Forelimb muscle (tissue), 1 donor: ENCODE data around the gene LRRC37B. TPM values are rescaled to one million over a fixed set of nuclear protein-coding genes. Genes with fewer than 3 reads are reported as not detected.
"Not testable (repeated sequence)": the region's sequence is repeated elsewhere in the genome, so short reads cannot be mapped to it uniquely, and the experiment has no call there.

Experiments used
- DNase-seq: peaks from one replicate; pipeline ENCODE4 v3.0.0-alpha.2; 2013; ENCODE audit warnings: low read depth
- polyA plus RNA-seq: library from polyadenylated mRNA; unstranded; fragments of 120-200 nt; gene quantifications from one replicate; pipeline ENCODE4 v1.2.1, GENCODE V29; 2013; ENCODE audit not compliant: insufficient read length

Gene LRRC37B
- polyA plus RNA-seq, 1 donor = 12.7 TPM

DNA sequence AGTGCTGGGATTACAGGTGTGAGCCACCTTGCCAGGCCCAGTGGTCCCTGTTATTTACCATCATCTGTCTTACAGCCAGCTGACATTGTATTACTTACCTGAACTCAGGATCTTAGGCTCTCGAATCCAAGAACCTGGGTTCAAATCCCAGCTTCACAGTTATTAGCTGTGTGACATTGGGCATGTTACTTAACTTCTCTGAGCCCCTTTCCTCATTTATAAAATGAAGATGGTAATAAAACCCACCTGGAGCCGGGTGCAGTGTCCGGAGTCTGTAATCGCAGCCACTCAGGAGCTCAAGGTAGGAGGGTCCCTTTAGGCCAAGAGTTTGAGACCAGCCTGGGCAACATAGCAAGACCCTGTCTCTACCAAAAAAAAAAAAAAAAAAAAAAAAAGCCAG, 79.7 kb downstream of the LRRC37B start:
- not testable (repeated sequence) for DNase-seq

DNA sequence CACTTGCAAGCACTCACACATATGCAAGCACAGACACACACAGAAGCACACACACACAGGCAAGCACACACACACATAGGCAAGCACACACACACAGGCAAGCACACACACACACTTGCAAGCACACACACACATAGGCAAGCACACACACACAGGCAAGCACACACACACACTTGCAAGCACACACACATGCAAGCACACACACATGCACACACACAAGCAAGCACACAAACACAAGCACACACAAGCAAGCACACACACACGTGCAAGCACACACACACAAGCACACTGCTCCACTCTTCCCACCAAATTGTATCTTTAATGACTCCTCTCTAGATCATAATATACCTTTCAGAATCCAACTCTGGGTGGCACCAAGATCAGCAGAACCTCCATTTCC, 84.9 kb downstream of the LRRC37B start:
- not testable (repeated sequence) for DNase-seq

DNA sequence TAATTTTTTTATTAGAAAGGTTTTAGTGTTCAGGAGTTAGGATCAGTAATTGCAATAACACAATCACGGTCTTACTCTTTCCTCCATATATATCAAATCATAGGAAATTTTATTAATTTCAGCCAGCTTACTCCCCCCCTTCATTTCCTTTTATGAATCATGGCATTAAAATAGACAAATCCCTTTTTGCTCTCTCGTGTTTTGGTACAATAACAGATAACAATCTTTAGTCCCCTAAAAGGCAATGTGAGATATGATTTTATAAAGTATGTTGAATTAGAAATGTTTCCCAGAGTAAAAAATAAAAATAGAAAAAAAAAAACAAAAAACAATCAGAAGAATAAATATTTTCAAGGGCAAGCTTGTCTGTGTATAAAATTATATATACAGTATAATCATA, 92.5 kb downstream of the LRRC37B start:
- no peak for DNase-seq

DNA sequence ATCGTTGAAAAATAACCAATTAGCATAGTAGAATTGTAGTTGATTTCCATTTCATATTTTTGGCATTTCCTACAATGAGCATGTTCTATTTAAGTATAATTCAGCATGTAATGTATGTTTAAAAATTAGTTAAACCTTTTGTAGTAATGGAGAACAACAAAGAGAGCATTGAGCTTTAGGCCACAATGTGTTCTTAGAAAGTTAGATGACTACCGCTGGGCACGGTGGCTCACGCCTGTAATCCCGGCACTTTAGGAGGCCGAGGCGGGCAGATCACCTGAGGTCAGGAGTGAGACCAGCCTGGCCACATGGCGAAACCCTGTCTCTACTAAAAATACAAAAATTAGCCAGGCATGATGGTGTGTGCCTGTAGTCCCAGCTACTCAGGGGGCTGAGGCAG, 93.1 kb downstream of the LRRC37B start:
- not testable (repeated sequence) for DNase-seq

DNA sequence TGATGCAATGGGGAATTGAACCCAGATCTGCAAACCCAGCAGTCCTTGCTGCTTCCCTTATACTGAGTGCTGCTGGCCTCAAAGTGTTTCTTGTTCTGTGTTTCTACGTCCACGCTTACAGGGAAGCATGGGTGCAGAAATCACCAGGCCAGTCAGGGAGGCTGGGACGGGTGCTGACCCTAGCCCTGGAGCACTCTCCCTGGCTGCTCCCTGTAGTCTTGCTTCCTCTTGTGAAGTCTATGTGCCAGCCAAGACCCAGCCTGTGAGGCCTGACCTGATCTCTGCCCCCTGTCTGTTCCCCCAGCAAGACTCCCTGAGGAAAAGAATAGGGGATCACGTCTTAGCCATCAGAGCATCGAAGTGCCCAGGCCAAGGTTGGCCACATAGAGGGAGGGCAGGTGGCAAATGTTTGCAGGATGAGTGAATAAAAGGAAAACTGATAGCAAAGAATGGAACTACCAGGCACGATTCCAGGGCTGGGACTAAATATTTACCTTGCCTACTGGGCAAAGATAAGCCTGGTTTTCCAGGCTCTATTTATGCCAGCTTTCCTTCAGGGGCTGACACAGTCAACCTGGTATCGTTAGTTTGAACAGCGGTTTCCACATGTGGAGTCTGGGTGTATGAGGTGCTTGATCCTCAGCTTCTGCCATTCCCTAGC, 93.9 kb downstream of the LRRC37B start:
- DNase-seq = no peak

DNA sequence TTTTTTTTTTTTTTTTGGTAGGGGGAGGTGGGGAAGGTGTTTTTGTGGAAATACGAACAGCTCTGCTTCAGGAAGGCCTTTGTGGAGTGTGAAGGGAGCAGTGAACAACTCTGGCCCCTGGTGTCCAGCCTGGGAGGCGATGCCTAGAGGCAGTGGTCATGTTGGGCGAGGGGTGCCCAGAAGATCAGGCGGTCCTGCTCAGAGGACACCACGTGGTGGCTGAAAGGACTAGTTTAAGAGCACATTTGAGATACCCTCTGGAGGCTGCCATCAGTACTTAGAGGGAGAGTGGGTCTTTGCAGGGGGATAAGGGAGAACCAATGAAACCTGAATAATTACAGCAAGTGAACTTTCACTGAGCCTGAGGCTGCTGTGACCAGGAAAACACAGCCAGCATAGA, 95.0 kb downstream of the LRRC37B start:
- no peak for DNase-seq

DNA sequence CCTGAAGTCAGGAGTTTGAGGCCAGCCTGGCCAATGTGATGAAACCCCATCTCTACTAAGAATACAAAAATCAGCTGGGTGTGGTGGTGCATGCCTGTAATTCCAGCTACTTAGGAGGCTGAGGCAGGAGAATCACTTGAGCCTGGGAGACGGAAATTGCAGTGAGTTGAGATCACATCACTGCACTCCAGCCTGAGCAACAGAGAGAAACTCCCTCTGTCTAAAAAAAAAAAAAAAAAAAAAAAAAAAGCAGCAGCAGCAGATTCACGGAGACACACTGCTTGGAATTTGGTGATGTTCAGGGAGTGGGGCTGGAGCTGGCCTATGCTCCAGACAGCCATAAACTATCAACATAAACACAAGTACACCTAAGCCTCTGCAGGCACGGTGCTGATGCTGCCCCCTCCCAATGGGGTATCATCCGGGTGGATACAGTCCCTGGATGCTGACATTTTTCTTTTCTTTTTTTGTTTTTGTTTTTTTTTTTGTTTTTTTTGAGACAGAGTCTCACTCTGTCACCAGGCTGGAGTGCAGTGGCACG, 95.5 kb downstream of the LRRC37B start:
- no peak for DNase-seq

Other genes starting within 250 kb of the LRRC37B start
- 31.4 TPM for gene COPRS, start 148.1 kb upstream of the LRRC37B start, polyA plus RNA-seq
- gene UTP6, start 105.7 kb upstream of the LRRC37B start, polyA plus RNA-seq = 41.4 TPM
- 19.6 TPM for gene SUZ12, start 70.4 kb upstream of the LRRC37B start, polyA plus RNA-seq
- 32.8 TPM for gene RHOT1, start 135.1 kb downstream of the LRRC37B start, polyA plus RNA-seq